ENCODE results near the gene BATF3. TPM values are rescaled to one million over a fixed set of nuclear protein-coding genes. Genes with fewer than 3 reads are reported as not detected.
"Not testable (repeated sequence)": the region's sequence is repeated elsewhere in the genome, so short reads cannot be mapped to it uniquely, and the experiment has no call there.

BATF3 gene
- total RNA-seq, 4 donors from 2014 or later, result 2.2 to 9.0 (median 3.4) TPM

GRCh38 chr1:212737559-212737958 lies 37.9 kb upstream of the BATF3 start:
- no peak for DNase-seq (ENCODE audit: low spot score in 2 of 2)
- H3K27me3 ChIP-seq, result no peaks in the 10 kb centered on the region
- no peaks in the 10 kb centered on the region for H3K9me3 ChIP-seq
- peaks cover 0 to 12% (median 0%) of the 10 kb centered on the region in 4 donors for H3K4me1 ChIP-seq
- H3K27ac ChIP-seq, result no peak overlapping the region
- peaks cover 0 to 18% (median 0%) of the 10 kb centered on the region in 3 donors for H3K36me3 ChIP-seq
- TF ChIP-seq, protein P1, sequence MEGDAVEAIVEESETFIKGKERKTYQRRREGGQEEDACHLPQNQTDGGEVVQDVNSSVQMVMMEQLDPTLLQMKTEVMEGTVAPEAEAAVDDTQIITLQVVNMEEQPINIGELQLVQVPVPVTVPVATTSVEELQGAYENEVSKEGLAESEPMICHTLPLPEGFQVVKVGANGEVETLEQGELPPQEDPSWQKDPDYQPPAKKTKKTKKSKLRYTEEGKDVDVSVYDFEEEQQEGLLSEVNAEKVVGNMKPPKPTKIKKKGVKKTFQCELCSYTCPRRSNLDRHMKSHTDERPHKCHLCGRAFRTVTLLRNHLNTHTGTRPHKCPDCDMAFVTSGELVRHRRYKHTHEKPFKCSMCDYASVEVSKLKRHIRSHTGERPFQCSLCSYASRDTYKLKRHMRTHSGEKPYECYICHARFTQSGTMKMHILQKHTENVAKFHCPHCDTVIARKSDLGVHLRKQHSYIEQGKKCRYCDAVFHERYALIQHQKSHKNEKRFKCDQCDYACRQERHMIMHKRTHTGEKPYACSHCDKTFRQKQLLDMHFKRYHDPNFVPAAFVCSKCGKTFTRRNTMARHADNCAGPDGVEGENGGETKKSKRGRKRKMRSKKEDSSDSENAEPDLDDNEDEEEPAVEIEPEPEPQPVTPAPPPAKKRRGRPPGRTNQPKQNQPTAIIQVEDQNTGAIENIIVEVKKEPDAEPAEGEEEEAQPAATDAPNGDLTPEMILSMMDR (IDR thresholded peaks at IDR 0.05), result no peak
- TF ChIP-seq EP300 (IDR thresholded peaks at IDR 0.05) (no peak), POLR2A (IDR thresholded peaks at IDR 0.05) (no peak)
- H3K4me3 ChIP-seq, result no peak overlapping the region

GRCh38 chr1:212733109-212733508 lies 33.5 kb upstream of the BATF3 start:
- Histone ChIP-seq H3K4me3 (no peak overlapping the region), H3K36me3 (peaks cover 0 to 13% (median 0%) of the 10 kb centered on the region in 3 donors), H3K27ac (no peak overlapping the region), H3K9me3 (no peaks in the 10 kb centered on the region), H3K4me1 (peaks cover 0 to 7% (median 0%) of the 10 kb centered on the region in 4 donors), H3K27me3 (no peaks in the 10 kb centered on the region)
- DNase-seq (ENCODE audit: low spot score in 2 of 2), result no peak
- WGBS, 2 donors, result 94% methylated on average over 8 of the region's 8 CpGs
- TF ChIP-seq, protein P1 (IDR thresholded peaks at IDR 0.05), result no peak
- TF ChIP-seq POLR2A (IDR thresholded peaks at IDR 0.05) (no peak), EP300 (IDR thresholded peaks at IDR 0.05) (no peak)

DNA sequence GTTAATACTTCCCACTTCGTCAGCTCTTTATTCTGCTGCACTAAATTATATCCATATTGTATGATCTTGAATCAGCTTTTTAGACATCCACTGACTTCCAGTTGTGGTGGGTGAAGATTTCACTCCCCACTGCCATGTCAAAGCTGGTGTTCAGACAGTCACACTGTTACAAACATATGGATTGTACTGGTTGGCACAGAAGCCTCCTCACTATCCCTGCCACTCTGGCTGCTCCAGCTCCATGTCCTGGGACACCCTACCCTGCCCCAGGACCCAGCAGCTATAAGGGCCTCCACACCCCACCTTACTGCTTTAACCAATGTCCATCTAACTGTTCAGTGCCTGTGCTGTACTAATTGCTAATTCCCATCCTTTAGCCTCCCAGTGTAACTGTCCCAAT lies 32.0 kb upstream of the BATF3 start:
- Histone ChIP-seq H3K27me3 (no peaks in the 10 kb centered on the region), H3K9me3 (no peaks in the 10 kb centered on the region), H3K27ac (no peak overlapping the region), H3K36me3 (peaks cover 0 to 13% (median 0%) of the 10 kb centered on the region in 3 donors), H3K4me1 (no peaks in the 10 kb centered on the region), H3K4me3 (no peak overlapping the region)
- no peak for DNase-seq (ENCODE audit: low spot score in 2 of 2)
- WGBS, 2 donors, result 96 to 97% methylated on average over 1 of the region's 1 CpG
- TF ChIP-seq, protein P1 (IDR thresholded peaks at IDR 0.05), result no peak
- TF ChIP-seq POLR2A (IDR thresholded peaks at IDR 0.05) (no peak), EP300 (IDR thresholded peaks at IDR 0.05) (no peak)

DNA sequence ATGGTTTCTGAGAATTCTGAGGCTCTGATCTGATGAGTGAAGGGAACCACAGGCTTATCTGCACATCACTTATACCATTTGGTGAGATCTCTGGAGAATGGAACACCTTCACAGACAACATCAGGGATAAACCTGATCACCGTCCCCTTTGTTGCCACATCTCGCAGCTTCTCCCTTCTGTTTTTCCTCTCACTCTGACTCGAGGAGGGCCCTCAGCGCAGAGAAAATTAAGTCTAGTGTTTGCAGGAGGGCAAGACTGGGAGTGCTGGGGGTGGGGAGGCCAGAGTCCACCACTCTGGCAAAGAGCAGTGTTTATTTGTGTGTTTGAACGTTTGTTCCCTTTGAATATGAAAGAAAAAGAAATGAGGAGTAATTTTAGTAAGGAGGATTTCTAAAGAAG lies 29.0 kb upstream of the BATF3 start:
- Histone ChIP-seq H3K4me3 (no peak overlapping the region), H3K36me3 (peaks cover 0 to 8% (median 0%) of the 10 kb centered on the region in 3 donors), H3K27ac (no peak overlapping the region), H3K4me1 (no peaks in the 10 kb centered on the region), H3K27me3 (no peaks in the 10 kb centered on the region), H3K9me3 (no peaks in the 10 kb centered on the region)
- WGBS, 2 donors, result 60 to 65% methylated on average over 5 of the region's 5 CpGs
- no peak for TF ChIP-seq POLR2A (IDR thresholded peaks at IDR 0.05)
- TF ChIP-seq EP300 (IDR thresholded peaks at IDR 0.05), result no peak
- TF ChIP-seq, protein P1 (IDR thresholded peaks at IDR 0.05), result no peak
- DNase-seq (ENCODE audit: low spot score in 2 of 2), result no peak

DNA sequence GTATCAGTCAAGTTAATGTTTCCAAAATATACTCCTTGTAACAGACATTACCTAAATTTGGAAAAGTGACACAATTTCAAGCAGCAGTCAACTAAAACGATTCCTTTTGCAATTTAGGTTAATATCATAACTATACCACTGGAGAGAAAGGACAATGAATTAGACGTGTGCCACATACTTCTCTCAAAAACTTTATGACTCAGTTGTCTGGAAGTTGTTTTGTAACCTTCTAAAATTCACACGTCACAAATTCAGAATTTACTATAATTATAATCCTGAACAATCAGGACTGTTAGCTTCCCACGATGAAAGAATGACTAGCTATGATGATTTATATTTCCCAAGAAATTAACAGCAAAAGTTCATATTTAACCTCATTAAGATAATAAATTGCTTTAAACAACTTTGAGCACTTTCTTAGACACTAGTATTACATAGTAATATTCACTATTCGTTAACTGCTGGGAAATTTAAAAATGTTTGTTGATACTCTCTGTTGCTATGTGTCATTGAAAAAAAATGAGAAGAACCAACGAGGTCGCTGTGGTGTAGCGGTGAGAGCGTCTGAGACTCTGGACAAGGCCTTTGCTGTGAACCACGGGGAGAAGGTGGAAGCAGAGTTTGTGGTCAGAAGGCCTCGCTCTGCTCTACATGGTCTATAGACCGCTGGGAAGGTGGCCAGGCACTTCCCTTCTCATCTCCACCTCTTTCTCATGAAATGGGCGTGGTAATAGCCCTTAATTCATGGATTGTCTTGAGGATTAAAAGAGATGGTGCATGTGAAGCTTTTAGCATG lies 27.9 kb upstream of the BATF3 start:
- H3K27me3 ChIP-seq, result no peaks in the 10 kb centered on the region
- no peak overlapping the region for H3K4me3 ChIP-seq
- H3K27ac ChIP-seq, result no peak overlapping the region
- no peaks in the 10 kb centered on the region for H3K4me1 ChIP-seq
- WGBS, 2 donors, result 74 to 75% methylated on average over 13 of the region's 13 CpGs
- peaks cover 0 to 3% (median 0%) of the 10 kb centered on the region in 3 donors for H3K36me3 ChIP-seq
- TF ChIP-seq EP300 (IDR thresholded peaks at IDR 0.05), result no peak
- no peak for TF ChIP-seq POLR2A (IDR thresholded peaks at IDR 0.05)
- TF ChIP-seq, protein P1 (IDR thresholded peaks at IDR 0.05), result no peak
- no peak for DNase-seq (ENCODE audit: low spot score in 2 of 2)
- H3K9me3 ChIP-seq, result no peaks in the 10 kb centered on the region

GRCh38 chr1:212724679-212725078 lies 25.0 kb upstream of the BATF3 start:
- WGBS, 2 donors, result 96% methylated on average over 5 of the region's 34 CpGs; no CpG with 5 or more reads in 1 of the 2 donors
- not testable (repeated sequence) for DNase-seq (ENCODE audit: low spot score in 2 of 2); H3K4me3 ChIP-seq; H3K36me3 ChIP-seq; H3K27me3 ChIP-seq; H3K27ac ChIP-seq; H3K4me1 ChIP-seq; H3K9me3 ChIP-seq
